Stomach (tissue), 4 donors: ENCODE measurements around the gene ZNF165.

Experiments
- CTCF ChIP-seq, 7 experiments: fragments of 450-650 bp in 4 of 7; fragments of 200-600 bp in 3 of 7; sonication (generic) in 3 of 7; IDR thresholded peaks; one replicate each; pipeline ENCODE4 v1.5.1; 2016 to 2019; ENCODE audit warnings: antibody characterized with exemption in 7 of 7, control low read depth in 2 of 7, mild to moderate bottlenecking in 1 of 7
- EP300 ChIP-seq: sonication (generic); formaldehyde crosslinking; IDR thresholded peaks from one replicate; pipeline ENCODE4 v1.6.1; 2017; ENCODE audit warnings: antibody characterized with exemption
- POLR2A ChIP-seq, 4 donors: fragments of 450-650 bp; IDR thresholded peaks; one replicate each; pipeline ENCODE4 v1.6.1; 2016; ENCODE audit warnings: antibody characterized with exemption in 4 of 4, control low read depth in 2 of 4, mild to moderate bottlenecking in 1 of 4, moderate library complexity in 1 of 4
- POLR2AphosphoS5 ChIP-seq, 3 donors: sonication (generic); formaldehyde crosslinking; IDR thresholded peaks; one replicate each; pipeline ENCODE4 v1.6.1; 2016; ENCODE audit warnings: antibody characterized with exemption in 3 of 3

GRCh38 chr6:28081486-28081751 lies 1.1 kb downstream of the ZNF165 start:
- TF ChIP-seq CTCF (IDR thresholded peaks at IDR 0.05) = no peak
- no peak for TF ChIP-seq EP300
- TF ChIP-seq POLR2AphosphoS5 (IDR thresholded peaks at IDR 0.05) = no peak
- no peak for TF ChIP-seq POLR2A (IDR thresholded peaks at IDR 0.05)
